Ascending aorta (tissue), 2 donors: Measurements from ENCODE around the gene NKIRAS1. TPM values are rescaled to one million over a fixed set of nuclear protein-coding genes. Genes with fewer than 3 reads are reported as not detected.

Experiments
- DNase-seq, 2 donors: peaks; one replicate each; pipeline ENCODE4 v3.0.0-alpha.2; 2019; ENCODE audit warnings: low spot score in 2 of 2
- H3K27ac ChIP-seq, 2 donors: fragments of 200-600 bp; sonication (generic); one replicate each; pipeline ENCODE4 v1.5.1; 2016 to 2017; ENCODE audit warnings: mild to moderate bottlenecking in 1 of 2
- H3K27me3 ChIP-seq: fragments of 200-600 bp; sonication (generic); one replicate; pipeline ENCODE4 v1.5.1; 2017
- H3K36me3 ChIP-seq, 2 donors: fragments of 200-600 bp; sonication (generic); one replicate each; pipeline ENCODE4 v1.5.1; 2016
- H3K4me1 ChIP-seq, 2 donors: fragments of 200-600 bp; sonication (generic); one replicate each; pipeline ENCODE4 v1.5.1; 2016 to 2017; ENCODE audit warnings: mild to moderate bottlenecking in 1 of 2
- H3K4me3 ChIP-seq, 2 donors: fragments of 200-600 bp; sonication (generic); one replicate each; pipeline ENCODE4 v1.5.1; 2016 to 2017; ENCODE audit warnings: mild to moderate bottlenecking in 1 of 2
- H3K9me3 ChIP-seq, 2 donors: fragments of 200-600 bp; sonication (generic); one replicate each; pipeline ENCODE4 v1.5.1; 2016
- intact Hi-C: fragments of 100-400 bp; cut with DNase I; formaldehyde crosslinking; loops from one replicate; pipeline ENCODE4 v1.15.1; 2023
- total RNA-seq: library from RNA; depleted of rRNA; stranded (reverse); fragments of >200 nt; gene quantifications from one replicate; pipeline ENCODE4 v1.1.0, GENCODE V29; 2016
- TF ChIP-seq, protein P1 (sequence below), 3 experiments: fragments of 200-600 bp in 2 of 3; fragments of 450-650 bp in 1 of 3; sonication (generic) in 2 of 3; IDR thresholded peaks; one replicate each; pipeline ENCODE4 v1.5.1; 2016 to 2019; ENCODE audit warnings: antibody characterized with exemption in 3 of 3, mild to moderate bottlenecking in 1 of 3, moderate library complexity in 1 of 3

The NKIRAS1 gene
- total RNA-seq, 1 donor from 2014 or later = 8.7 TPM

DNA sequence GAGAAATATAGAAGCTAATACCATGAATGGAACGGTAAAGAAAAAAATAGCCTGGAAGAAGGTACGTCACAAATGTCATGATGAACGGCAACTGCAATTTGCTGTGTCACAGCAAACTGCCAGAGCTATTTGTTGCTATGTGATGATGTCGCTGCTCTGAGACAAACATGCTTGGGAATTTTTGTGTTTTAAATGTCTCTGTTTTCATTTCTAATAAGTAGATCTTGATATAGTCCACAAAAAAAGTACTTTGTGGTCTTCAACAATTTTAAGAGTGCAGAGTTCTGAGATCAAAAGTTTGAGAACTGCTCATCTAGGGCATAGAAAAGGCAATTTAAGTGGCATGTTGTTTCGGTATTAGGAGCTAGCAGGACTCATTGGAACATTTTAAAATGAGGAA is 24.0 kb upstream of the NKIRAS1 start:
- TF ChIP-seq, protein P1, sequence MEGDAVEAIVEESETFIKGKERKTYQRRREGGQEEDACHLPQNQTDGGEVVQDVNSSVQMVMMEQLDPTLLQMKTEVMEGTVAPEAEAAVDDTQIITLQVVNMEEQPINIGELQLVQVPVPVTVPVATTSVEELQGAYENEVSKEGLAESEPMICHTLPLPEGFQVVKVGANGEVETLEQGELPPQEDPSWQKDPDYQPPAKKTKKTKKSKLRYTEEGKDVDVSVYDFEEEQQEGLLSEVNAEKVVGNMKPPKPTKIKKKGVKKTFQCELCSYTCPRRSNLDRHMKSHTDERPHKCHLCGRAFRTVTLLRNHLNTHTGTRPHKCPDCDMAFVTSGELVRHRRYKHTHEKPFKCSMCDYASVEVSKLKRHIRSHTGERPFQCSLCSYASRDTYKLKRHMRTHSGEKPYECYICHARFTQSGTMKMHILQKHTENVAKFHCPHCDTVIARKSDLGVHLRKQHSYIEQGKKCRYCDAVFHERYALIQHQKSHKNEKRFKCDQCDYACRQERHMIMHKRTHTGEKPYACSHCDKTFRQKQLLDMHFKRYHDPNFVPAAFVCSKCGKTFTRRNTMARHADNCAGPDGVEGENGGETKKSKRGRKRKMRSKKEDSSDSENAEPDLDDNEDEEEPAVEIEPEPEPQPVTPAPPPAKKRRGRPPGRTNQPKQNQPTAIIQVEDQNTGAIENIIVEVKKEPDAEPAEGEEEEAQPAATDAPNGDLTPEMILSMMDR (IDR thresholded peaks at IDR 0.05) = no peak
- DNase-seq = no peak
- H3K4me3 ChIP-seq = no peak overlapping the region
- H3K4me1 ChIP-seq = no peaks in the 10 kb centered on the region
- no peaks in the 10 kb centered on the region for H3K27me3 ChIP-seq
- H3K36me3 ChIP-seq = no peaks in the 10 kb centered on the region
- no peak overlapping the region for H3K27ac ChIP-seq
- no peaks in the 10 kb centered on the region for H3K9me3 ChIP-seq
- intact Hi-C loops = loop anchor here (10.0 kb wide), 2 partner anchors 104 to 736 kb away; partner anchors contain the start of gene UBE2E2

DNA sequence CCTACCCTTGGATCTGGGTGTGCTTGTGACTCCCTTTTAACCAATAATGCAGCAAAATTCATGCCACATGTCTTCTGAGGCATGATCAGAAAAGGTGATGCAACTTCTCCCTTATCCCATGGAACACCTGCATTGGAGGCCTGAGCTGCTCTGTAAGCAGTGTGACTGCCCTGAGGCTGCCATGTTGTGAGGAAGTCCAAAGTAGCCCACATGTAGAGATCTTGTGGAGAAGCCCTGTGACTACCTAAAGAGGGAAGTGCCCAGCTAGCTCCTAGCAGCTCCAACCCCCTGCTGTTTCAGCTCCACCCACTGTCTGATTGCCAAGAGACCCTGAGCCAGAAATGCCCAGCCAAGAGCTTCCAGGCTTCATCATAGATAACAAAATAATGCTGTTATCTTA is 21.9 kb upstream of the NKIRAS1 start:
- Histone ChIP-seq H3K27ac (no peak overlapping the region), H3K9me3 (no peaks in the 10 kb centered on the region), H3K4me1 (no peaks in the 10 kb centered on the region), H3K36me3 (no peaks in the 10 kb centered on the region), H3K4me3 (no peak overlapping the region), H3K27me3 (no peaks in the 10 kb centered on the region)
- DNase-seq = no peak
- TF ChIP-seq, protein P1 (IDR thresholded peaks at IDR 0.05) = no peak
- intact Hi-C loops = no loop called here

DNA sequence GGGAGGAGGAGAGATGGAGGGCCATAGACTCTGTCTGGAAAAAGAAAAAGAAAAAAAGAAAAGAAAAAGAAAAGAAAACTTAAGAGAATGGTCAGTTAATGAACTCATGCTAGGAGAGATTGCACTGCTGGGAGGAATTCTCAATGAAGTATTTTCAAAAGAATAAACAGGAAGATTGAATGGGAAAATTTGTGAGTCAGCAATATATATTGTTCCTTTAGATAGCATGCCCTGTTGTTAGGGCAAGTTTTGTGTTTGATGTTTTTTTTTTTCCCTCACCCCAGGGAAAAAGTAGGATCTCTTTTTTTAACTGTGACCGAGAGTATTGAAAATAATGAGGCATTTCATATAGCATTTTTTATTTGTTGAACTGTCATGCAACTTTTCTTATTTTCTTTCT is 20.5 kb upstream of the NKIRAS1 start:
- no peak overlapping the region for H3K4me3 ChIP-seq
- no peaks in the 10 kb centered on the region for H3K9me3 ChIP-seq
- TF ChIP-seq, protein P1 (IDR thresholded peaks at IDR 0.05) = no peak
- intact Hi-C loops = no loop called here
- no peak for DNase-seq
- H3K27me3 ChIP-seq = no peaks in the 10 kb centered on the region
- H3K36me3 ChIP-seq = no peaks in the 10 kb centered on the region
- no peaks in the 10 kb centered on the region for H3K4me1 ChIP-seq
- no peak overlapping the region for H3K27ac ChIP-seq

DNA sequence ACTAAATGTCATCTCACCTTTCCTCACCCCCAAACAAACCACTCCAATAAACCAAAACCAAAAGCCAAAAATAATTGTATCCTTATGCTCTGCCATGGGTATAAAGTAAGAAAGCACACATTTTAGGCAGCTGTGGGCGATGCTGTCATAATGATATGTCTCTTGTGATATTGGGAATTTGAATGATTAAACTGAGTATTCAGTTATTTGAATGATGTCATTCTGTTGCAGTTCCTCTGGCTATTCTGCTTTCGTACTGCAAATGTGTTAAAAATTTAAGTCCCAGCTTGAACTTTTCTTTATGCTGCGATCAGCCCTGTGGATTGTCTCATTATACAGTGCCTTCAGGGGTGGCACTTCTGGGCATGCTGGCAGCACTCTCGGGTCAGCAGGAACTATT is 17.5 kb upstream of the NKIRAS1 start:
- intact Hi-C loops = no loop called here
- TF ChIP-seq, protein P1 (IDR thresholded peaks at IDR 0.05) = no peak
- H3K36me3 ChIP-seq = no peaks in the 10 kb centered on the region
- no peaks in the 10 kb centered on the region for H3K27me3 ChIP-seq
- H3K4me1 ChIP-seq = no peaks in the 10 kb centered on the region
- no peak overlapping the region for H3K27ac ChIP-seq
- no peak for DNase-seq
- H3K4me3 ChIP-seq = no peak overlapping the region
- no peaks in the 10 kb centered on the region for H3K9me3 ChIP-seq

DNA sequence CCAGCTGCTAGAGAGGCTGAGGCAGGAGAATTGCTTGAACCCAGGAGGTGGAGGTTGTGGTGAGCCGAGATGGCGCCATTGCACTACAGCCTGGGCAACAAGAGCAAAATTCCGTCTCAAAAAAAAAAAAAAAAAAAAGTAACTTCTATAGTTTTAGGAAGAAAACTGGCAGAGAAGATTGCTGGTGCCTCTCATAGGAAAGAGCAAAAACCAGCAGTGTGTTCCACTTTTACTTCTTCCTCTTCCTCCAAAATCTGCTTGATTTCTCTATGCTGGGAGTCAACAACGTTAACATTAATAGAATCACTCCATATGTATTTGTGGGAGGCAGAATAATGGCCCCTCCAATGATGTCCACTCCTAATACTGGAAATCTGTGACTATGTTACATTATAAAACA is 15.8 kb upstream of the NKIRAS1 start:
- H3K27me3 ChIP-seq = no peaks in the 10 kb centered on the region
- TF ChIP-seq, protein P1 (IDR thresholded peaks at IDR 0.05) = no peak
- H3K27ac ChIP-seq = no peak overlapping the region
- DNase-seq = no peak
- no peaks in the 10 kb centered on the region for H3K36me3 ChIP-seq
- no peaks in the 10 kb centered on the region for H3K4me1 ChIP-seq
- no peaks in the 10 kb centered on the region for H3K9me3 ChIP-seq
- H3K4me3 ChIP-seq = no peak overlapping the region
- intact Hi-C loops = no loop called here

DNA sequence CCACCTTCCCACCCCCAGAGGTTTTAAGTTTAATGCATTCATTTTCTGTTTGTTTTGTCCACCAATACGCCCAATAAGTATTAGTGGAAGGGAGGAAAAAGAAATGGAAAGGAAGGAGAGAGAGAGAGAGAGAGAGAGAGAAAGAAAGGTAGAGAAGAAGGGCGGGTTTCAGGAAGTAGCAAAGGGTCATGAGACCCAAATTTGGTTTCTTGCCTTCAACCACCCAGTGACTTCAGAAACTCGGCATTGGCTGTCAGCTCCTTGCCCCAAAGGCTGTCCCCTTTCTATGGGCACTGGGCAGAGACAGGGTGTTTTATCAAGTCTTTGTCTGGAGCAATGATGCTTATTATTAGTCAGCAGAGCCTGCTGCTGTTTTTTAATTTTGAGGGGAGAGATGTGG is 14.8 kb upstream of the NKIRAS1 start:
- H3K4me3 ChIP-seq = no peak overlapping the region
- H3K4me1 ChIP-seq = no peaks in the 10 kb centered on the region
- H3K9me3 ChIP-seq = no peaks in the 10 kb centered on the region
- TF ChIP-seq, protein P1 (IDR thresholded peaks at IDR 0.05) = no peak
- H3K27me3 ChIP-seq = no peaks in the 10 kb centered on the region
- no peaks in the 10 kb centered on the region for H3K36me3 ChIP-seq
- intact Hi-C loops = no loop called here
- no peak overlapping the region for H3K27ac ChIP-seq
- no peak for DNase-seq
